Right kidney (tissue), 1 donor: ENCODE measurements around the gene PCNX2.
"Not testable (repeated sequence)": the region's sequence is repeated elsewhere in the genome, so short reads cannot be mapped to it uniquely, and the experiment has no call there.

Source experiments
- DNase-seq: peaks from one replicate; pipeline ENCODE4 v3.0.0-alpha.2; 2016

PCNX2 gene

DNA sequence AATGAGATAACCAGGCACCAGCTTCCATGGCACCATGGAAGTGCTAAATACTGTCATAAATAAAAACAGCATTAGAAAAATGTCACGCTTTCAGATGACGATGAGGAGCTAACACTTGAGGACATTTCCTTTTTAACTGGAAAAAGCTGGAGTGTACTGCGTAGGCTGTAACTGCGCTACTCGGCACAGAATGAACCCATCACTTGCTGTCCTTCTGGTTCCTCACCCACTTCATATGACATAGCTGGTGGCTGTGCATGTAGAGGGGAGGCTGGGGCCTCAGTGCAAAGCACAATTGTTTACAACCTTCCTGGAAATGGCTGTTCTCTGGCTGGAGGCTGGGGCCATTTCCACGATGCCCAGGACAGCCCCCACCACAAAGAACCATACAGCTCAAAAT, 289.4 kb downstream of the PCNX2 start:
- no peak for DNase-seq

DNA sequence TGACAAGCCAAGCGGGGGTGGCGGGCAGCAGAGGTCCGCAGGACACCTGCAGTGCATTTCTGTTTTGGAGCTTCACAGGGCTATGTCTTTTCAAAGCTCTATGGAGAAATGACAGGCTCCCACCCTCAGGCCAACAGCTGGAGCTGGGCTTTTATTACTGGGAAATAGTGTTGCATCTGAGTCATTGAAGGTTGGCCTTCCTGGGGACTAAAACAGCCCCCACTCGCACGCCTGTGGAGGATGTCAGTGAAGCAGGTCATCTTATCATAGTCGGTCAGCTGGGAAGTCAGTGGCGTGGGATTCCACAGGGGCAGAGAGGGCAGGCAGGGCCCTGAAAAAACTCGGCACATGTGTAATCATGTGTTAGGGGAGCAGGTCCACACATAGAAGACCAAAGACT, 289.8 kb downstream of the PCNX2 start:
- DNase-seq: no peak

- no peak for DNase-seq
Observed at GRCh38 chr1:233005156-233005555, 290.4 kb downstream of the PCNX2 start.

DNA sequence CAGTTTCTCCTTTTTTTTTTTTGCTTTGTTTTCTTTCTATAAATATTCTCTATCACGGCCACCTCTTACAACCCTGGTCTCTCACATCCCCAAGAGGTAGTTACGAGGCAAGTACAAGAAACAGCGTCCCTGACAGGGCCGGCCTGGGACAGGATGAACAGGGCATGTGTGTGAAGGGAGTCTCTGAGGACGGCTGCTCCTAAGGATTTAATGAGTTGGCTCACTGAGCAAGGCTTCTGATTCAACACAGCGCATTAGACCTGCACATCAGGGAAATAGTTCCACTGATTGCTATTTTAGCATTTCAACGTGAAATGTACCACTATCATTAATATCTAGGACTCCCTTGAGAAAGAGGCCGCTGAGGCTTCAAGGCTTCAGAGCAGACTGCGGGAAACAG, 291.1 kb downstream of the PCNX2 start:
- DNase-seq: no peak

DNA sequence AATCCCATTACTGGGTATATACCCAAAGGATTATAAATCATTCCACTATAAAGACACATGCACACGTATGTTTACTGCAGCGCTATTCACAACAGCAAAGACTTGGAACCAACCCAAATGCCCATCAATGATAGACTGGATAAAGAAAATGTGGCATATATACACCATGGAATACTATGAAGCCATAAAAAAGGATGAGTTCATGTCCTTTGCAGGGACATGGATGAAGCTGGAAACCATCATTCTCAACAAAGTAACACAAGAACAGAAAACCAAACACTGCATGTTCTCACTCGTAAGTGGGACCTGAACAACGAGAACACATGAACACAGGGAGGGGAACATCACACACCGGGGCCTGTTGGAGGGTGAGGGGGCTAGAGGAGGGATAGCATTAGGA, 291.9 kb downstream of the PCNX2 start:
- DNase-seq: not testable (repeated sequence)

DNA sequence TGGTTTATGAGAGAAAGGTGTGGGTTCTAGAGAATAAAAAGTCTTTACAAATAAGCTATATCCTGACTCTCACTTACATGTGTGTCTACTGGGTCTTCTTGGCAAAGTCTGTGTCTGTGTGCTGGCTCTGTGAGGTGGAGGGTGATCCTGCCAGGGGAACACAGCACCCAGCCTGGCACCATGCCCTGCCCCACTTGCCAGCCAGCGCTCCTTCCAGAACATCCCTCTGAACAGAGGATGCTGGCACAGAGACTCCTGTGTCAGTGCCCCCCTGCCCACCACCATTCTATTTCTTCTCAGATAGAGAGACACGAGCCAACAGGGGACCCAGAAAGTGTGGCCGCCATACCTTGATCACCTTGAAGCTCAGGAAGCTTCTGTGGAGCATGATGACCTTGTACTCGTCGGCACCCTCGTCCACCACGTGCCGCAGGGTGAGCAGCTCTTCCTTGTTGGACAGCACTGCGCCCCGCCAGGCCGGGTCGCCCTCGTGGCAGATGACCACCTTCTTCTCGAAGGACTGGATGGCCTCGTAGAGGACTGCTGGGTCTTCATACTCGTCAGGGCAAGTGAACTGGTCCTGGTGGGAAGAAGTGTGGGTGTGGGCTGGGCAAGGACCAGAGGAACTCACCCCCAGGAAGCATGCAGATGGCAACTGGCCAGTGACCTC, 295.4 kb downstream of the PCNX2 start:
- DNase-seq: no peak

DNA sequence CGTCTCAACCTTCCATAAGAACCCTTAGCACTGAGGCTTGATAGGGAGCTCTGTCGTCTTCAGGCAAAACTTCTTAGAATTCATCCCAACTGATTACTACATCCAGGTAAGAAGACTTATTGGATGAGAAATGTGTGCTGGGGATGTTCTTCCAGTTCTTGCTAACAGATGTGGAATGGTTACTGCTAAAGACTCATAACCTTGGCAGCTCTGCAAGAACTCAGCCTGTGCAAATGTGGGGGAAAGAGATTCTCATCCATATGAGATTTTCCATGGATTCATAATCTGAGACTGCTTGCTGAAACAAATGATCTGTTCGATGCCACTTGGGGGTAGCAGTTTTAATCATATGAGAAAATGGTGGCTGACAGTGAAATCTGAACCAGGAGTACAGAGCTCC, 296.9 kb downstream of the PCNX2 start:
- no peak for DNase-seq

DNA sequence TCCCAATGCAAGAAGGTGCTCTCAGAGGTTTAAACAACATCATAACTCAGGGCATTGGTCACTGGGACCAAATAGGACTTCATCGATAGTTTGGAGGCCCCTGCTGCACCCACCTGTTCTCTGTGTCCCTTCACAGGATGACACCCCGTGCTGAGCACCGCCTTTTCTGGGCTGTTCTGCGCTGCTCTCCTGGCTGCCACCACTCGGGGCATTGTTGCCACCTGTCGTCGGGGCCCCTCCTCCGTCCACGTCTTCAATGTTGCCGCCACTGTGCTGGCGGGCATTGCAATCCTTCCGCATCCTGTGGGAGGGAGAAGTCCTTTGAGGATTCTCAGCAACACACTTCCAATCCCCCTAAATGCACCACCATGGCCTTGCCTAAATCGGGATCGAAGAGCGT, 297.4 kb downstream of the PCNX2 start:
- DNase-seq: no peak

- DNase-seq: no peak
Observed at GRCh38 chr1:232996143-232996542, 299.4 kb downstream of the PCNX2 start.

GRCh38 chr1:232995189-232995588, 300.3 kb downstream of the PCNX2 start:
- no peak for DNase-seq

- no peak for DNase-seq
Observed at GRCh38 chr1:232993555-232993954, 302.0 kb downstream of the PCNX2 start.

DNA sequence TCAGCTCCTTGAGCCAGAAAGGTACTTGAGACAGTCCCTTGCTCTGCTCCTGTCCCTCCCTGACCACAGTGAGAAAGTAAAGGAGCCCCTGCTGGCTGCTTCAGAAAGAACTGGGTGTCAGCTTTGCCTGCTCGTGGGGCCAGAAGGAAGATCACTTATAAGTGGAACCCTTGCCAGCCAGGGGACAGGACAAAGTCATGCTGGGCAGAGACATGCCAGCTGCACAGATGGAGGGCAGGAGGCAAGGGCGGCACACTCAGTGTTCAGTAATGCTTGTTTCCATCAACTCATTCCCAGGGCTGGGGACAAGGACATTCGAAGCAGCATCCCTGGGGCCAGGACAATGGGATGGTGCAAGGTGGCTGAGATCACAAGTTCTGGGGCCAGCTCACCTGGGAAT, 303.3 kb downstream of the PCNX2 start:
- DNase-seq: no peak

GRCh38 chr1:232991238-232991637, 304.3 kb downstream of the PCNX2 start:
- no peak for DNase-seq

DNA sequence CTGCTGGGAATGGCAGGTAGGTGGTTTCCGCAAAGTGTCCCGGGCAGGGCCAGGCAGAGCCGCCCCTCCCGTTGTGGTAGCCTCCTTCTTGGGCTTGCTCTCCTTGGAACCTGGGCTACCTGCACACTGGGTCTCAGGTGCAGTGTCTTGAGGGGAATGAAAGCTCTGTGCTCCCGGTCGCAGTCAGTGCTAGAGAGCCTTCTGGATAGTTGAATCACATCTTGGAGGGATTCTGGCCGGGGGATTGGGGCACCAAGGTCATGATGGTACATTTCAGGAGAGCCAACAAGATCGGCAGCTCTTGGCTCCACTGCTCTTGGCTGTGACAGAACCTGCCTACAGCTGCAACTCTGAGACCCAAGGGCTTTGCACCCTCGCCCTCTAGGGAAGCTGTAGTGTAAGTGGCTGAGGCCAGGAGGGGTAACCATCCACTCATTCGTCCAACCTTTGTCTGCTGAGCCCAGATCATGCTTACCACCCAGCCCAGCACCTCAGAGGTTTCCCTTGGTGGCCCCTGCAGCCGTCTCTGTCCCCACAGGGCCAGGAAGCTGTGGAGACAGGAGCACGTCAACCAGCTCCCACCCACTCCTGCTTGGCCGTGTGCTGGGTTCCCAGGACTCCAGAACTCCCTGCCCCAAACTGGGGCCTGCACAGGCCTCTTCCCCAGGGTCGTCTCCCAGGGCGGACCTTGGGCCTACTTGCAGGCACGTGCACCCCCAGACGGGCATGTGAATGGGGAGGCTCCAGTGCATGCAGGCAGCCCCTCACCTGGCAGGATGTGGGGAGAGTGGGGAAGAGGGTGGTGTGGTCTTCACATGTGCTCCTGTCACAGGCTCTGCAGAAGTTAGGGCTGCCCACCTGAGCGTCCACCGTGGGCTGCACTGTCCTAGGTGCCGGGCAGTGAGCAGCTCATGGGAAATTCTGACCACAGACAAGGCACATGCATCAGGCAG, 305.1 kb downstream of the PCNX2 start:
- DNase-seq: no peak

DNA sequence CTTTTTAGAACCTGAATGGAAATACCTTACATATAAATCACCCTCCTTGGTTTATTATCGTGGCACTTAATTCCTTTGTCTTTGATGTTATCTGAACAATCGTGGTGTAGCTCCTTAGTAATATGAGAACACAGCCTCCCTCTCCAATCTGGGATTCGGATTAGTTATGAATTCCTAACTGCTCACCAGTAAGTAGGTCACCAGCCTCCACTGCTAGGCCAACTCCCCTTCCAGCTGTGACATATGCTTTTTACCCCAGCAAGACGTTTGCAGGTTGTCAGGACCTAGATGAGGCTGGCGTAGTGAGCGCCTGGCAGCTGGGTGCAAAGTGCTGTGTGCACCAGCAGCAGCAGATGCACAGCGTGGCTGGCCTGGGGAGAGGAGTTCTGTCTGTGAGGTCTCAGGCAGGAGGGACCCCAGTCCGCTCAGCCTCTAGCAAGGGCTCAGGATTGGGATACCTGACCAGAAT, 306.9 kb downstream of the PCNX2 start:
- no peak for DNase-seq

GRCh38 chr1:232987774-232988140, 307.8 kb downstream of the PCNX2 start:
- no peak for DNase-seq

- DNase-seq: no peak
Observed at GRCh38 chr1:232987046-232987773, 308.3 kb downstream of the PCNX2 start.

DNA sequence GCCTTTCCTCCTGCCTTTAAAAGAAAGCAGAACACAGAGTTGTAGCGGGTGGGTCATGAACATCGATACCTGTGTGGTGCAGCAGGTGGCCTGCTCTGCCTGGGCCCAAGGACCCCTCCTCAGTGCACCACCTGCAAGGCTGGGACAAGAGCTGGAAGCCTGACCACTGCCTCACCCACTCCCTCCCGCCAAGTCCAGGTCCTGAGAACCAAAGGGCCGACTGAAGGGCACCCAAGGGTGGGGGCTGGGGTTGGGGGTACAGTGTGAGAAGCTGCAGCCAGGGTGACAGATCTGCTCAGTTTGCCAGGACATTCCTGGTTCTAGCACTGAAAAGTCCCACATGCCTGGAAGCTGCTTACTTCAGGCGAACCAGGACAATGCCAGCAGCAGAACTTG, 309.0 kb downstream of the PCNX2 start:
- no peak for DNase-seq

DNA sequence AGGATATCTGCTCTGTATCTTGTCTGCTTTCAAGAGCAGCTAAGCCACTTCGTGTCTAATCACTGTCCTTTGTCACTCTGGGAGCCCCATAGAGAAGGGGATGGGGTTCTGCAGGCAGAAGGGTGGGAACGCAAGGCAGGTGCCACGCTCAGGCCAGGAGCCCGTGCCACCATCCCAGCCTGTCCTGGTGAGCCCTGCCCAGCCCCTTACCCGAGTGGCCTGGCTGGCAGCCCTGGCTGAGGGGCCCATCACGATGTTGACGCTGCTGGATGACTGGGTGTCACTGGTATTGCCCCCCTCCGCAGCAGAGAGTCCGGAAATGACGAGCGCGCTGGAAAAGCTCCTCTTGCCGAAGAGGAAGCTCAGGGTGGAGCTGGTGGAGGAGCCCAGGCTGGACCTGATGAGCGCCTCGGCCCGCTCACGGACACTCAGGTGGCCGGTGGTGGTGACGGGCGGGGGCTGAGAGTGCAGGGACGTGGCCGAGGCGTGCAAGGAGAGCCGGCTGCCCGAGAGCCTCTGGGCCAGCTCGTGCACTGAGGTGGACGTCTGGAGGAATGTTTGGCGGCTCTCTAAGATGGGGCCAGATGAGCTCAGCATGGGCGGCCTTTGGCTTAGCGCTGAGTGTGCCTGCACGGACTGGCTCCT, 309.5 kb downstream of the PCNX2 start:
- DNase-seq: no peak

DNA sequence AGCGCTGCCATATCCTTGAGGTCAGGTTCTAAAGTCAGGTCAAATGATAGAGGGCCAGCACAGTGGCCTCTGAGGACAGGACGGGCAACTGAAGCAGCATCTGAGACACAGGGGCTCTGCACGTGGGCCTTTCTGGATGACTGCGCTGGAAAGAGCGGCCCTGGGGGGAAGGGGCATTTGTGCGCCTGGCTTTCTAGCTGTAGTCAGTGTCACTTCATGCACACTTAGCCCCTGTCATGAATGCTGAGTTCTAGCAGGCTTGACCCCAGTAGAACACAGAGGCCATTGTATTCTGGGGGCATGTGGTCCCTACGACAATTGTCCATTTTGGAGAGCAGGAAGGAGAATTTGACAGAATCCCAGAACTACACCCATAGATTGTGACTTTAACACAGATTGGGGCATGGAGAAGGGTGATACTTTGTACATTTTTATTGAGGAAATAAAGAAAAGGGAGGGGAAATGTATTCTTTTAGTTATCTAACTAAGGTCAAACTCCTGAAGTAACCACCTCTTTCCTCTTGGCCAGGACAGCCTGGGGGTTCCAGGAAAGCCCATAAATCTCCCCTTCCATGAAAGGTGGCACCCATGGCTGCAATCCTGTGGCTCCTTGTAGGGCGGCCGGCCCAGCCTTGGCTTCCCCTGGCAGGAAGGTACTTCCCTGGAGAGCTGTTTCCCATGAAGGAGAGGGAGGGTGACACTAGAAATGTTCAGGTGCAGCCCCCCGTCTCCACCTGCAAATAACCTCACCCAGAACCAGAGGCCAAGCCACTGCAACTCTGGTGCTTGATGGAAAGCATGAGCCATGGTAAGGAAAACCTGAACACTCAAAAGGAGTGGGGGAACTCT, 310.7 kb downstream of the PCNX2 start:
- no peak for DNase-seq

DNA sequence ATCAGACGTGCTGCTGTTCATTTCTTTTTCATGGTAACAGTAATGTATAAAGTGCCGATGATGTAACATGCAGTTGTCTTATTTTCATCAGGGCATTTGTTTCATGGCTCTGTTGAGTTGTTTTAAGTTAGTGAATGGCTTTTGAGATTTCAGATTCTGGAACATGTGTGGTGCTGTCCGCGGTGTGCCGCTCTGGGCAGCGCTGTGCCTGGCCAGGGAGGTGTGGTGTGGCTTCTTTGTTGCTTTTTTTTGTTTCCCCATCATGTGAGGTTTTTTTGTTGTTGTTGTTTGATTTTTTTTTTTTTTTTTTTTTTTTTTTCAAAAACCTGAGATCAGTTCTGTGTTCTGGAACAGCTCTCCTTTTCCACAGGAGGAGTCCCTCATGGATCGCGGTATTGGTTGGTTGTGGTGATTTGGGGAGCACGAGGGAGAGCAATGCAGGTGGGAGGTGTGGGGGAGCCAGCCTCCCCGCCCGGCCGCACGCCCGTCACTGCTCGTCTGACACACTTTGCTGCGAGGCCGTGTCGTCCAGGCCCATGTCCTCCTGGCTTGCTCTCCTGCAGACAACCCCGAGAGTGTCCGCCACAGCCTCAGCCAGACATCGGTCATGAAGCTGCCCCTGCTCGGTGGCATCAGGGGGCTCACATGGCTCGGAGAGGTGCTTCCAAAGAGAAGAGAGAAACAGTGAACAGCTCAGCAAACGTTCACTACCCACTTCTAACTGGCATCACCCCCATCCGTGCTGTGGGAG, 311.5 kb downstream of the PCNX2 start:
- DNase-seq: no peak
